T-helper 2 cell treated with Interferon-gamma antibody and Interleukin-4, amounts not matched to agents 100 ng/mL and 5 ng/mL, for 36 hours (primary cell): ENCODE data around the gene OR3A3. TPM values are rescaled to one million over a fixed set of nuclear protein-coding genes. Genes with fewer than 3 reads are reported as not detected.
"Not testable (repeated sequence)": the region's sequence is repeated elsewhere in the genome, so short reads cannot be mapped to it uniquely, and the experiment has no call there.

Experiments
- intact Hi-C: fragments of 100-400 bp; cut with micrococcal nuclease; formaldehyde crosslinking; loops from one replicate; pipeline ENCODE4 v1.15.1; 2023
- total RNA-seq: library from RNA; stranded (reverse); gene quantifications from 2 replicates; pipeline ENCODE4 v1.2.3, GENCODE V29; 2022

OR3A3 gene
- total RNA-seq: not detected in 2 replicates

DNA sequence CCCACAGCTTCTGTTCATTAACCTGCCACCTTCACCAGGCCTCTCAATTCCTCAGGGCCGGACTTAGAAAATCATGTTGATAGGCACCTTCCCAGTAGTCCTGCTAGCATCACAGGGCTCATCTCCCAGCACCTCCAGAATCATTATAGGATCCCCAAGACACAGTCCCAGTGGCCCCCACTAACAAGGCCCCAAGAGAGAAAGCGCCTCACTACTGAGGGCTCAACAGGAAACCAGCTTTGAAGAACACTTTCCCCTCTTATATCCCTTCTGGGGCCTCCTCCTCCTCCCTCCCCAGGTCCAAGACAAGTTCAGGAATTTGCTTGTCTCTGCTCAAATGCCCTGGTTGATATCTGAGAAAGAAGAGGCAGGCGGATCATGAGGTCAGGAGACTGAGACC is at the start of gene OR3A3:
Gene OR3A3 (plus strand): TSS at position 301 of the 400 bp plus-strand sequence.
- intact Hi-C loops: no loop called here

- intact Hi-C loops: not testable (repeated sequence)
These were observed 40.0 kb upstream of the OR3A3 start for GRCh38 chr17:3371167-3371566.

DNA sequence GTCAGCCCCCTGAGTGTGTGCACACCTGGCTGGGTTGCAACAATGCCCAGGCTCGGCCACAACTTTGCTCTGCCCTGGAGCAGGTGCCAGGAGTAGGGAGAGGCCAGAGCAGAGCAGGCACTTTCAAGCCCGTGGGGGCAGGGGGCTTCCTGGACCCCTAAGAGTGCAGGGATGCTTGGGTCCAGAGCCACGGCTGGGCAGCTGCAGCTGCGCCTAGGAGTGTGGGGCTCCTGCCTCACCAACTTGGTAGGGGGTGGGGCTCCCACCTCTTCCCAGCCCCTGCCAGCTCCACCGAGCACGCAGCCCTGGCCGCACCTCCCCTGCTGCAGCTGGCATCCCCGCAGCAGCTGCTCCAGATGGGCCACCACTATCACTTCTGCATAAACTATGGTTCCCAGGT is 32.8 kb upstream of the OR3A3 start:
- intact Hi-C loops: no loop called here

GRCh38 chr17:3381957-3382356 is 29.2 kb upstream of the OR3A3 start:
- intact Hi-C loops: no loop called here

DNA sequence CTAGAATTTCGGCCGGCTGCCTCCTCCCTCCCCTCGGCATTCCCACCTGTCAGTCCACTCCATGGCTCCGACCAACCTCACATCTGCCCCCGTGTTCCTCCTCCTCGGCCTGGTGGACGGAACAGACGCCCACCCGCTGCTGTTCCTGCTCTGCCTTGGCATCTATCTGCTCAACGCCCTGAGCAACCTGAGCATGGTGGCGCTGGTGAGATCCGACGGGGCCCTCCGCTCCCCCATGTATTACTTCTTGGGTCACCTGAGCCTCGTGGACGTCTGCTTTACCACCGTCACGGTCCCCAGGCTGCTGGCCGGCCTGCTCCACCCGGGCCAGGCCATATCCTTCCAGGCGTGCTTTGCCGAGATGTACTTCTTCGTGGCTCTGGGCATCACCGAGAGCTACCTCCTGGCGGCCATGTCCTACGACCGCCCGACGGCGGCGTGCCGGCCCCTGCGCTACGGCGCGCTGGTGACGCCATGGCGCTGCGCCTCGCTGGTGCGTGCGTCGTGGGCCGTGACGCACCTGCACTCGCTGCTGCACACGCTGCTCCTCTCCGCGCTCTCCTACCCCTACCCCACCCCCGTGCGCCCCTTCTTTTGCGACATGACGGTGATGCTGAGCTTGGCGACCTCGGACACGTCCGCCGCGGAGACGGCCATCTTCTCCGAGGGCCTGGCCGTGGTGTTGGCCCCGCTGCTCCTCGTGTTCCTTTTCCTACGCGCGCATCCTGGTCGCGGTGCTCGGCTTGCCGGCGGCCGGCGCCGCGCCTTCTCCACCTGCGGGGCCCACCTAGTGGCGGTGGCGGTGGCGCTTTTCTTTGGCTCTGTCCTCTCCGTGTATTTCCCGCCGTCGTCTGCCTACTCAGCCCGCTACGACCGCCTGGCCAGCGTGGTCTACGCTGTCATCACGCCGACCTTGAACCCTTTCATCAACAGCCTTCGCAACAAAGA is 25.0 kb upstream of the OR3A3 start, which contains the start of gene OR3A2:
Gene OR3A2 (minus strand): TSS at position 440 of the 948 bp plus-strand sequence.
- intact Hi-C loops: no loop called here

- intact Hi-C loops: no loop called here
These were observed 21.4 kb upstream of the OR3A3 start for GRCh38 chr17:3389791-3390190.

DNA sequence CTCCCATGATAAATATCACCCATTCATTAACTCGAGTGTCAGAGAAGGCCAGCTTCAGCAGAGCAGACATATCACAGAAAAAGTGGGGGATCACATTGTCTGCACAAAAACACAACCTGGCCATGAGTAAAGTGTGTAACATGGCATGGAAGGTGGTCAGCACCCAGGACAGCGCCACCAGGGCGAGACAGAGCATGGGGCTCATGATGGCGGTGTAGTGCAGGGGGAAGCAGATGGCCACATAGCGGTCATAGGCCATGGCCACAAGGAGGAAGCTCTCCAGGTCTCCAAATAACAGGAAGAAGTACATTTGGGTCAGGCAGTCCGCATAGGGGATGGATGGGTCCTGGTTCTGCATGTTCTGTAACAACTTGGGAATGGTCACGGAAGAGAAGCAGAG is 13.4 kb upstream of the OR3A3 start:
- intact Hi-C loops: not testable (repeated sequence)

DNA sequence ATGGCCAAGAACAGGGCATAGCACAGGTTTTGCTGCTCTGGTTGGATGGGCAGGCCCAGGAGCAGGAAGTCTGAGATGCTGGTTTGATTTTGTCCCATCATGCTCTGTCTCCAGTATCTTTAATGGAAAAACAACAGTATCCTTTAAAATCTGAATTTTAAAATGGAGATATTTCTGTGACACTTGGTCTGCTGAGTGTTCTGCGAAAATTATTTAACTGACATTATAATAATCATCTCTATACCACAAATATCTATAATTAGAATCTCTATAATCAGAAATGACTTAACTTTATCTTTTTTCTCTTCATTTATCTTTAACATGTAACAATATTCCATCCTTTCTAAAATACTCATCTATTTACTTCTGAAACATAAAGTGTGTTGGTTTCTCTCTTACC is 12.9 kb upstream of the OR3A3 start, which contains the start of gene OR1E1:
Gene OR1E1 (minus strand): TSS at position 101 of the 400 bp plus-strand sequence. CDS start 0 bp downstream, at position 101.
- intact Hi-C loops: no loop called here

DNA sequence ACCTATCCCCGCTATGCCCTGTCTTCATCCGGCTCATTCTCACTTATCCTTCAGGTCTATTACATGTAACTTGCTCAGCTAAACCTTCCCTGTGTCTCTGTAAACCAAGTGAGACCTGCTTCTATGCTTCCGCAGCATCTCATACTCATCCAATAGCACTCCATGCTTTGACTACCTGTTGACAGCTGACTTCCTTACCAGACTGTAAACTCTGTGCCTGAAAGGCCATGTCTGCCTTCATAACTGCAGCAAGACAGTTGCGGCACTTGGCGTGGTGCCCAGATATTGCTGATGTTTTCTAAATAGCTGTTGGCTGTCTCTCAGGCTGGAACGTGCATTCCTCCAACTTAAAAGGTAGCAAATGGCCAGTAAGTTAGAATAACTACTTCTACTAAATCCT is 11.1 kb upstream of the OR3A3 start:
- intact Hi-C loops: no loop called here

DNA sequence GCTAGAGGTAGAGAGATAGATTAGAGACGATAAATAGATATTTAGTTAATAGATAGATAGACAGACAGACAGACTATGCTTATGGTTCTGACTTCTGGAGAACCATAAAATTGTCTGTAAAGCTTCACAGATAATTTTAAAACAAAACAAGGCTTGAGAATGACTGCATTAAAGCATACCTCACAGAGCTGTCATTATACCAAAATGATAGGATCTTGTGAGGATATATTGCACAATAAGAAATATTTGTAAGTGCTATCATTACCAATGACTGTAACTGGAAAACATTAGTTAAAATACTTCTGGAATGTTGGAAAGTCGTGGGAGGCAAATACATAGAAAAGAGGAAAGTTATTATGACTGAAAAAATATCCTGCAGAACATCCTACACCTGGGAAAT is 9.4 kb upstream of the OR3A3 start:
- intact Hi-C loops: no loop called here

GRCh38 chr17:3403856-3404255 is 7.3 kb upstream of the OR3A3 start:
- intact Hi-C loops: not testable (repeated sequence)

- intact Hi-C loops: not testable (repeated sequence)
These were observed 1.0 kb downstream of the OR3A3 start for GRCh38 chr17:3412216-3412615.

- intact Hi-C loops: no loop called here
These were observed 4.4 kb downstream of the OR3A3 start for GRCh38 chr17:3415610-3416009.

DNA sequence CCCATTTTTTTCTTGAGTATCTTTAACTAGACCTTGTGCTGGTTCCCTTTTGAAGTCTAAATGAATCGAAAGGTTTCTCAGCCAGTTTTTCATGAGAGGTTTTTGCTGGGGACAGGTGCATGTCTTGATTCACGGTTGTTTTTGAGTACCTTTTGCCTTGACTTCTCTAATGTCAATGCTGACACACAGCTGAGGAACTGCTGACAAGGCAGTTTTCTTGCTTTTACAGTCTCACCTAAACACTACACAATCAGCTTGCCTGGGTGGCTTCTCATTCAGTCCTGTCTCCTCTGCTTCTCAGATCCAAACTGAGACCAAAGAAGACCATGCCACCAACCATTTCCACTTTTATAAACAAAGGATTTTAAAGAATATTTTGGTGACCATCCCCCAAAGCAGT is 7.1 kb downstream of the OR3A3 start:
- intact Hi-C loops: no loop called here

DNA sequence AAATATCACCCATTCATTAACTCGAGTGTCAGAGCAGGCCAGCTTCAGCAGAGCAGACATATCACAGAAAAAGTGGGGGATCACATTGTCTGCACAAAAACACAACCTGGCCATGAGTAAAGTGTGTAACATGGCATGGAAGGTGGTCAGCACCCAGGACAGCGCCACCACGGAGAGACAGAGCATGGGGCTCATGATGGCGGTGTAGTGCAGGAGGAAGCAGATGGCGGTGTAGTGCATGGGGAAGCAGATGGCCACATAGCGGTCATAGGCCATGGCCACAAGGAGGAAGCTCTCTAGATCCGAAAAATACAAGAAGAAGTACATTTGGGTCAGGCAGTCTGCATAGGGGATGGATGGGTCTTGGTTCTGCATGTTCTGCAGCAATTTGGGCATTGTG is 22.0 kb downstream of the OR3A3 start:
- intact Hi-C loops: not testable (repeated sequence)

GRCh38 chr17:3433741-3434140 is 22.6 kb downstream of the OR3A3 start, which contains the start of gene OR1E2:
Gene OR1E2 (minus strand): TSS chr17:3433841. CDS start chr17:3433841, 0 bp downstream.
- intact Hi-C loops: no loop called here

DNA sequence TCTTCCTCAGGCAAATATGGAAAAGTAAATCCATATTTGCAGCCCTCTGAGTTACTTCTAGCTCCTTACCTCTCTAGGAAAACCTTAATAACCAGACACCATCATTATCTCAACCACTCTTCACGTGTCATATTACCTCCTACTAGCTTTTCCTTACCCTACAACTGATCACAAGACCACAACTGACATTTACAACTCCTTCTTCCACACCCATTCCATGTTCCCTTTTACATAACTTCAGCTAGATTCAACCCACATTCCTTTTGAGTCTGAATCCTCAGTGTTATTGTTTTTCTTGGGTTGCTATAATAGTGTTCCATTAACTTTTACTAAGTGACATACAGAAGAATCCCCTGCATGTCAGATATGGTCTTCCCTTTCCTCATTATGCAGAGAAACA is 27.2 kb downstream of the OR3A3 start:
- intact Hi-C loops: no loop called here

- intact Hi-C loops: no loop called here
These were observed 29.3 kb downstream of the OR3A3 start for GRCh38 chr17:3440451-3440850.

DNA sequence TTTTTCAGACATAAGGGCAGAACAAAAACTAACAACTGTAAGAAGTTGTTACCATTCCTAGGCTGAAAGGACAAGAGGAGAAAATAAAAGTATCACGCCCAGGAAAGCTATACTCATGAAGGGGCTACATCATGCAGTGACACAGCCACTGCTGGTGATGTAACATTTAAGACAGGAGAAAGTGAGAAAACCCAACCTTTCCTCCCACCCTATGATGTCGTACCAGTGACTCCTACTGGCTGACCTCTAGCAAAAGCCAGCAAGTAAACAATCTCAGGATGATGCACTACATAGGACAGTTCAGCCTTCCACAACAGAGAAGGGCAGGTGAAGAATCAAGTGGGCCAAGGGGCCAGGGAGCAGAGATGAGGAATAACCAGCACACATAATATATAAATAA is 36.5 kb downstream of the OR3A3 start:
- intact Hi-C loops: no loop called here

GRCh38 chr17:3448059-3448665 is 37.0 kb downstream of the OR3A3 start:
- intact Hi-C loops: no loop called here

- intact Hi-C loops: not testable (repeated sequence)
These were observed 55.2 kb downstream of the OR3A3 start for GRCh38 chr17:3466355-3466754.

DNA sequence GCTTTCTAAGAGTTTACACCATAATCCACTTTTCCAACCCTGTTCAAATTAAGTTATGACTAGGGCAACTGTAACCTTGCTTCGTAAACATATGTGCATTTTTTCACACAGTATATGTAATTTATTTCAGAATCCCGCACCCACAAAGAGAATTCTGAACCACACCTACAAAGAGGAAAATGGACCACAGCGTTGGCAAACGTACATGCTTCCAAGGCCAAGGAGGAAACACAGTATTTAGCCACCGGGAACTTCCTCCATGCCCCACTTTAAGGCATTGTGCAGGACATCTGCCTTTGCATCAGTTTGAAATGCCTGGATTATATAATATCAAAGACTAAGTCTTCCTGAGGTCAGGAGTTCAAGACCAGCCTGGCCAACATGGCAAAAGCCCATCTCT is 58.4 kb downstream of the OR3A3 start:
- intact Hi-C loops: no loop called here
